HFFc6 (cell line): ENCODE data around the gene ROMO1. TPM values are rescaled to one million over a fixed set of nuclear protein-coding genes. Genes with fewer than 3 reads are reported as not detected.

Experiments
- DNase-seq: peaks from one replicate; pipeline ENCODE4 v3.0.0-alpha.2; 2018
- H3K27ac Mint-ChIP-seq: 2 replicates; pipeline ENCODE4 v1.8.0; 2020; ENCODE audit warnings: mild to moderate bottlenecking, mixed read lengths
- H3K27me3 Mint-ChIP-seq: 2 replicates; pipeline ENCODE4 v1.8.0; 2021; ENCODE audit warnings: mild to moderate bottlenecking, moderate library complexity, mixed read lengths; ENCODE audit not compliant: insufficient read depth
- H3K36me3 Mint-ChIP-seq: 2 replicates; pipeline ENCODE4 v1.8.0; 2021; ENCODE audit warnings: low read depth, mixed read lengths
- H3K4me1 Mint-ChIP-seq: 2 replicates; pipeline ENCODE4 v1.8.0; 2020; ENCODE audit warnings: low read depth, mixed read lengths
- H3K4me3 Mint-ChIP-seq: 2 replicates; pipeline ENCODE4 v1.8.0; 2020; ENCODE audit warnings: mild to moderate bottlenecking, moderate library complexity, mixed read lengths
- H3K9me3 Mint-ChIP-seq: 2 replicates; pipeline ENCODE4 v1.8.0; 2020; ENCODE audit warnings: mild to moderate bottlenecking, mixed read lengths
- total RNA-seq, 6 experiments: library from RNA; stranded (reverse); fragmentation: NEBNext Ultra II Directional; extraction: Animal tissue kit (Norgen Biotek cat#: 25700); gene quantifications; 2 replicates in 1 of 6; 3 replicates in 5 of 6; pipeline ENCODE4 v1.2.3, GENCODE V29; 2021
- TF ChIP-seq, protein P1 (sequence below): fragments of 200-600 bp; sonication (generic); IDR thresholded peaks from 2 replicates; pipeline ENCODE4 v1.5.0; 2021; ENCODE audit warnings: antibody characterized with exemption, mild to moderate bottlenecking

The ROMO1 gene
- total RNA-seq, 6 experiments from 2014 or later = 158 to 236 (median 195) TPM

DNA sequence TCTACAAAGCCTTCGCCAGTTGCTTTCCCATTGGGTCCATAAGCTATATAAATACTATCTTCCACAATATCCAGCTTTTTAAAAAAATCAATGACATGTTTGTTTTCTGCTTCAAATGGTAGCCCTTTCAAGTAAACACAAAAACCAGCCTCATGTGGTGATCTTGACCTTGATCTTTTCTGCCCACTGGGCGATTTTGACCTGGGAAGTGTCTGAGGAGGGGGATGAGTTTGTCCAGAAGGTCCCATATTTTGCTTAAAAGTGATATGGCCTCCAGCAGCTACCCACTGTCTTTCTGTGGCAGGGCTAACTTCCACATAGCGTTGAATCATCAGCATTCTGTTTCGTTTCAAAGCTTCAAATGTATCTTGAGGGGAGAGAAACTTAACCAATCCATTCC, 45.3 kb upstream of the ROMO1 start:
- no peak for DNase-seq
- TF ChIP-seq, protein P1, sequence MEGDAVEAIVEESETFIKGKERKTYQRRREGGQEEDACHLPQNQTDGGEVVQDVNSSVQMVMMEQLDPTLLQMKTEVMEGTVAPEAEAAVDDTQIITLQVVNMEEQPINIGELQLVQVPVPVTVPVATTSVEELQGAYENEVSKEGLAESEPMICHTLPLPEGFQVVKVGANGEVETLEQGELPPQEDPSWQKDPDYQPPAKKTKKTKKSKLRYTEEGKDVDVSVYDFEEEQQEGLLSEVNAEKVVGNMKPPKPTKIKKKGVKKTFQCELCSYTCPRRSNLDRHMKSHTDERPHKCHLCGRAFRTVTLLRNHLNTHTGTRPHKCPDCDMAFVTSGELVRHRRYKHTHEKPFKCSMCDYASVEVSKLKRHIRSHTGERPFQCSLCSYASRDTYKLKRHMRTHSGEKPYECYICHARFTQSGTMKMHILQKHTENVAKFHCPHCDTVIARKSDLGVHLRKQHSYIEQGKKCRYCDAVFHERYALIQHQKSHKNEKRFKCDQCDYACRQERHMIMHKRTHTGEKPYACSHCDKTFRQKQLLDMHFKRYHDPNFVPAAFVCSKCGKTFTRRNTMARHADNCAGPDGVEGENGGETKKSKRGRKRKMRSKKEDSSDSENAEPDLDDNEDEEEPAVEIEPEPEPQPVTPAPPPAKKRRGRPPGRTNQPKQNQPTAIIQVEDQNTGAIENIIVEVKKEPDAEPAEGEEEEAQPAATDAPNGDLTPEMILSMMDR = no peak
- Mint-ChIP-seq H3K4me3 (no peak overlapping the region), H3K9me3 (no peaks in the 10 kb centered on the region), H3K4me1 (peaks cover 29% of the 10 kb centered on the region), H3K27me3 (no peaks in the 10 kb centered on the region), H3K36me3 (peaks cover 8% of the 10 kb centered on the region; the same call in 1 of the 2 replicates), H3K27ac (no peak overlapping the region)

DNA sequence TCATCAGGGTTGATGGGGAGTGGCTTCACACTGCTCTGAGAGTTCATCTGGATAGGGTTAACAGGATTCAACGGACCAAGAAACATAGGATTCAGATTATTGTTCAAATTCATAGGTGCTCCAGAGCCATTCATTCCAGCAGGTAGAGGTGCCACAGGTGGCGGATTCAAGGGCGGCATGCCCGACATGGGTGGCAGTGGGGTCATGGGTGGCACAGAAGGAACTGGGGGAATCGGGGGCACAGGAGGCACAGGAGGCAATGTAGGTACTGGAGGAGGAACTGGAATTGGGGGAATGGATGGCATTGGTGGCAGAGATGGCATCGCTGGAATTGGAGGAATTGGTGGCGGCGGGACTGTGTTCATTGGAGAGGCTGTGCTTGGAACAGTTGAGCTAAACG, 44.8 kb upstream of the ROMO1 start:
- Mint-ChIP-seq H3K9me3 (no peaks in the 10 kb centered on the region), H3K4me1 (peaks cover 29% of the 10 kb centered on the region), H3K4me3 (no peak overlapping the region), H3K27ac (no peak overlapping the region), H3K27me3 (no peaks in the 10 kb centered on the region), H3K36me3 (peaks cover 8% of the 10 kb centered on the region; the same call in 1 of the 2 replicates)
- no peak for DNase-seq
- TF ChIP-seq, protein P1 = no peak

DNA sequence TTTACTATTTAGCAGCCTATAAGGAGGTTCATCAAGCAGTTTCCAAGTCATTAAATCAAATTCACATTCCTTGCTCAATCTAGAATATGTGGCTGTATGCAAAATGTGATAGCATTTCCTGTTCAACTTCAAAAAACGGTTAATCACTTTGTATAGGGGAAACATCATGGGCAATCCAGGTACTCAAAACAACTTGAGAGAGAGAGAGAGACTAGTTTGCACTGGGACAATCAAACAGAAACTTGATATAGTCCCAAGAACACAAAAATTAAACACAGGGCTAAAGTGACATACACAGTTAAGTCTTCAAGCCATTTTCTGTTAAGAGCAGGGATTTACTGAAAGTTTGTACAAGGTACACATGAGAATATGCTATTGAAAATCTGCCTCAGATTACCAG, 41.9 kb upstream of the ROMO1 start:
- H3K36me3 Mint-ChIP-seq = 0 out of 2 replicates have a peak, but pooled peaks cover under 1% of the 10 kb centered on the region
- H3K4me1 Mint-ChIP-seq = peaks cover 37% of the 10 kb centered on the region
- no peaks in the 10 kb centered on the region for H3K27me3 Mint-ChIP-seq
- no peak for DNase-seq
- H3K27ac Mint-ChIP-seq = no peak overlapping the region
- TF ChIP-seq, protein P1 = no peak
- H3K9me3 Mint-ChIP-seq = no peaks in the 10 kb centered on the region
- no peak overlapping the region for H3K4me3 Mint-ChIP-seq

DNA sequence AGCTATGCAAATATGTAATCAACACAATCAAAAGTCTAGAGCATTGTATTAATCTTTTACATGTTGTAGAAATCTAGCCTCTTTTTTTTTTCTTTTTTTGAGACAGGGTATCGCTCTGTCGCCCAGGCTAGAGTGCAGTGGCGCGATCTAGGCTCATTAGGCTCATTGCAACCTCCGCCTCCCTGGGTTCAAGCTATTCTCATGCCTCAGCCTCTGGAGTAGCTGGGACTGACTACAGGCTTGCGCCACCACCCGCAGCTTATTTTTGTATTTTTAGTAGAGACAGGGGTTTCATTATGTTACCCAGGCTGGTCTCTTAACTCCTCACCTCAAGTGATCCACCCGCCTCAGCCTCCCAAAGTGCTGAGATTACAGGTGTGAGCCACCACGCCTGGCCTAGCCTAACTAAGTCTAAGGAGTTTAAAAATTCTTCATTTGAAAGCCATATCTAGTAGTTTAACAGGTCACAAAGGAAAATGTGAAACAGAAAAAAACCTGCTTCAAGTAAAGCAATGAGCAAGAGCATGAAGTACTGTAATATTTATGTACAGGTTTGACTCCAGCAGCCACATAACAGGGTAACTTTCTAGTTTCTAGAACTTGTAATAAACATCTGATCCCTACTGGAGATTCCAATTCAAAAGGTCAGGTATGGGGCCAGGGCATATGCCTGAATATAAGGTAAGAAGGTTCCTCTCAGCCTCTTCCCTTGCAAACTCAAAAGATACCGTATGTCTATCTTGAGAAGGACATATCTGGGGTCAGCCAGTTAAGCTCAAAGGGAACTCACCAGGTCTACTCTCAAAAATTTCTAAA, 38.9 kb upstream of the ROMO1 start:
- no peak for DNase-seq
- H3K4me1 Mint-ChIP-seq = peaks cover 53% of the 10 kb centered on the region
- peaks cover 22% of the 10 kb centered on the region for H3K36me3 Mint-ChIP-seq
- peaks cover 2% of the 10 kb centered on the region for H3K27me3 Mint-ChIP-seq
- TF ChIP-seq, protein P1 = no peak
- no peaks in the 10 kb centered on the region for H3K9me3 Mint-ChIP-seq
- no peak overlapping the region for H3K27ac Mint-ChIP-seq
- H3K4me3 Mint-ChIP-seq = peak overlapping the region; percentile 89; the same call in 1 of the 2 replicates

DNA sequence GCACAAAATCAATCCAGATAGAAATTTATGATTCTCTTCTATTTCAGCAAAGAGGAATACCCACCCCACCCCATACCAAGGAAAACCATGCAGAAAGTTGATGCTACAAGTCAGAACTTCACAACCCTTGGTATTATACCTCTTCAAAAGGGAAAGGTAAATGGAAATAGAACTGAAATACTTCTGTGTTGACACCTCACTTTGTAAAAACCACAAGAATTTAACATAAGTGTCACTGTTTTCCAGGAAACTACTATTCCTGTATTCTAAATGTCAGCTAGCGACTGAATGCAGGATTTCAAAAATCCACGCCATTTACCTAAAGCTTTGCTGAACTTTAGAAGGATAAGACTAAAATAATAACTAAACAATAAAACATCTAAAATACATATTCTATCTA, 38.2 kb upstream of the ROMO1 start:
- Mint-ChIP-seq H3K4me3 (peak overlapping the region; percentile 89), H3K27me3 (peaks cover 2% of the 10 kb centered on the region), H3K27ac (no peak overlapping the region), H3K4me1 (peaks cover 53% of the 10 kb centered on the region), H3K36me3 (peaks cover 22% of the 10 kb centered on the region), H3K9me3 (no peaks in the 10 kb centered on the region)
- DNase-seq = no peak
- TF ChIP-seq, protein P1 = no peak
